ENCODE data around the gene EBF4.

Gene EBF4

GRCh38 chr20:2794866-2795447, 102.4 kb downstream of the EBF4 start:
- ChIA-PET POLR2A (interaction anchor here (0.8 kb wide), 1 partner anchor 8 kb away, joined by 3 read pairs; no protein-coding TSS in a partner anchor), CTCF (interaction anchor here (1.2 kb wide), 1 partner anchor 23 kb away, joined by 3 read pairs; no protein-coding TSS in a partner anchor)
- TF ChIP-seq HDGF (IDR thresholded peaks at IDR 0.05; ENCODE audit: borderline replicate concordance) (no peak), SP1 (IDR thresholded peaks at IDR 0.05) (no peak), TARDBP (IDR thresholded peaks at IDR 0.05) (no peak), NFRKB (IDR thresholded peaks at IDR 0.05) (no peak), L3MBTL2 (conservative IDR thresholded peaks at IDR 0.05) (no peak), CTBP1 (IDR thresholded peaks at IDR 0.05; ENCODE audit: borderline replicate concordance) (no peak), ELF4 (IDR thresholded peaks at IDR 0.05) (no peak), LEF1 (IDR thresholded peaks at IDR 0.05; ENCODE audit: borderline replicate concordance) (no peak), ARNT (IDR thresholded peaks at IDR 0.05) (no peak), BHLHE40 (IDR thresholded peaks at IDR 0.05; ENCODE audit: borderline replicate concordance) (no peak), FOXA1 (IDR thresholded peaks at IDR 0.05) (no peak)
- no peak for DNase-seq (ENCODE audit: extremely low spot score)

DNA sequence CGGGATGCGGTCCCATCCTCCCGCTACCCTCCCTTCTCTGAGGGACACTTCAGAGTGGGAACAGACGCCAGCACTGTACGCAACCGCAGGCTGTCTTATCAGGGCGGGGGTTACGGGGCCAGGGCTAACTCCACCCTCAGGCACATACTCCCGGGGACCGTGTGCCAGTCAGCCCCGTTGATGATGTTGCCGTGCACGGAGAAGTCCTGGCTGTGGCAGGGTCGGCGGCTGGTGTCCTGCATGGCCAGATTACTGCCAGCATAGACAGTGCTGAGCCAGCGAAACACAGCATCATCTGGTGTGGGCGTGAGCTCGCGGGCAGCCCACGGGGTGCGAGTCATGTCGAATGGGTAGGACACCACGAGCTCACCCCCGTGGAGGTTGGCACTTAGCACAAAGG, 102.9 kb downstream of the EBF4 start:
- ChIA-PET POLR2A (interaction anchor here (0.8 kb wide), 1 partner anchor 8 kb away, joined by 3 read pairs; no protein-coding TSS in a partner anchor), CTCF (no interaction called here)
- TF ChIP-seq SUZ12 (IDR thresholded peaks at IDR 0.05) (no peak), L3MBTL2 (conservative IDR thresholded peaks at IDR 0.05) (no peak), BHLHE40 (IDR thresholded peaks at IDR 0.05; ENCODE audit: borderline replicate concordance) (no peak), TARDBP (IDR thresholded peaks at IDR 0.05) (no peak), CTBP1 (IDR thresholded peaks at IDR 0.05; ENCODE audit: borderline replicate concordance) (no peak), FOXA1 (IDR thresholded peaks at IDR 0.05) (no peak), HDGF (IDR thresholded peaks at IDR 0.05; ENCODE audit: borderline replicate concordance) (no peak)
- no peak for DNase-seq (ENCODE audit: extremely low spot score)

- CTCF ChIA-PET: interaction anchor here (0.6 kb wide), 1 partner anchor 1293 kb away, joined by 3 read pairs; no protein-coding TSS in a partner anchor
Measured at GRCh38 chr20:2796011-2796660, 103.6 kb downstream of the EBF4 start.

DNA sequence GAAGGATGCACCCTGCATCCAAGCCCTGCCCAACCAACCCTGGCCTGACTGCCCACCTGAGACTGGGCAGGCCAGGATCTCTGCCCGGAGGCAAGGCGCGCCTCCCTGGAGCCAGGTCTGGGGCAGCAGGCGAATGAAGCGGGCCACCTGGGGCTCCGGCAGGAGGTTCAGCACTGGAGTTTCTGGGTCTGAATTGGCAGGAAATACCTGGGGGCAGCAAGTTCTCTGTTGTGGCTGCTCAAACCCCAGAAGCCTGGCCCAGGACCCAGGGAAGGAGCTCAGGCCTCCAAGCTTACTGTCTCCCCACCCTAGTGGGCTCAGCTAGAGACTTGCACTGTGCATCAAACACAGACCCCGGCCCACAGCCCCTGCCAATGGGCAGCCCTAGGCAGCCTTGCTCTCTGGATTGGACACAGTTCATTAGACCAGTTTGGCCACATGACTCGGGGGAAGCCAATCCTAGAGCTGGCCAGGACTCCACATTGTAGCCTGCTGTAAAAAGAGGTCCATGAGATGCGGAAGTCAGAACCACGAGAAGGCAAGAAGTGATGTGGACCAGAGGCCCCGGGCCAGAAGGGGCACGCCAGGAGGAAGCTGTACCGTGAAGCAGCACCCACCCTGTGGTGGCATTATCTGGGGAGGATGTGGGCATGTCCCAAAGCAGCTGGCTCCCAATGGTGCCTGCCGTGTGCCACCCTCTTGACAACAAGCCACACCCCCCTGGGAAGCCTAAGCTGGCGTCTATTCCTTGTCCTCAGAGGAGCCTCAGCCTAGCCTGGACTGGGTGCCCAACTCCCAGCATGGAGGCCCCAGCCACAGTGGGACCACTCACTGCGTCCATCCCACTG, 104.8 kb downstream of the EBF4 start:
- ChIA-PET POLR2A (interaction anchor here (0.5 kb wide), 1 partner anchor 9 kb away, joined by 3 read pairs; no protein-coding TSS in a partner anchor), CTCF (no interaction called here)
- no peak for DNase-seq (ENCODE audit: extremely low spot score)
- TF ChIP-seq CTBP1 (IDR thresholded peaks at IDR 0.05; ENCODE audit: borderline replicate concordance) (no peak), ELF4 (IDR thresholded peaks at IDR 0.05) (no peak), SUZ12 (IDR thresholded peaks at IDR 0.05) (no peak), BHLHE40 (IDR thresholded peaks at IDR 0.05; ENCODE audit: borderline replicate concordance) (no peak), ARNT (IDR thresholded peaks at IDR 0.05) (no peak), FOXK2 (IDR thresholded peaks at IDR 0.05) (no peak), SP1 (IDR thresholded peaks at IDR 0.05) (no peak), L3MBTL2 (conservative IDR thresholded peaks at IDR 0.05) (no peak), LEF1 (IDR thresholded peaks at IDR 0.05; ENCODE audit: borderline replicate concordance) (no peak), TARDBP (IDR thresholded peaks at IDR 0.05) (no peak), NFRKB (IDR thresholded peaks at IDR 0.05) (no peak), ZNF384 (IDR thresholded peaks at IDR 0.05) (no peak), FOXM1 (IDR thresholded peaks at IDR 0.05; ENCODE audit: borderline replicate concordance) (no peak), HDGF (IDR thresholded peaks at IDR 0.05; ENCODE audit: borderline replicate concordance) (no peak), FOXA1 (IDR thresholded peaks at IDR 0.05) (no peak)
- TF ChIP-seq, protein P1, sequence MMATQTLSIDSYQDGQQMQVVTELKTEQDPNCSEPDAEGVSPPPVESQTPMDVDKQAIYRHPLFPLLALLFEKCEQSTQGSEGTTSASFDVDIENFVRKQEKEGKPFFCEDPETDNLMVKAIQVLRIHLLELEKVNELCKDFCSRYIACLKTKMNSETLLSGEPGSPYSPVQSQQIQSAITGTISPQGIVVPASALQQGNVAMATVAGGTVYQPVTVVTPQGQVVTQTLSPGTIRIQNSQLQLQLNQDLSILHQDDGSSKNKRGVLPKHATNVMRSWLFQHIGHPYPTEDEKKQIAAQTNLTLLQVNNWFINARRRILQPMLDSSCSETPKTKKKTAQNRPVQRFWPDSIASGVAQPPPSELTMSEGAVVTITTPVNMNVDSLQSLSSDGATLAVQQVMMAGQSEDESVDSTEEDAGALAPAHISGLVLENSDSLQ (IDR thresholded peaks at IDR 0.05): no peak

More at GRCh38 chr20:2796011-2796660, 103.6 kb downstream of the EBF4 start:
- POLR2A ChIA-PET: no interaction called here
- DNase-seq (ENCODE audit: extremely low spot score): no peak
- TF ChIP-seq CTBP1 (IDR thresholded peaks at IDR 0.05; ENCODE audit: borderline replicate concordance) (no peak), FOXA1 (IDR thresholded peaks at IDR 0.05) (no peak), TARDBP (IDR thresholded peaks at IDR 0.05) (no peak), L3MBTL2 (conservative IDR thresholded peaks at IDR 0.05) (no peak), HDGF (IDR thresholded peaks at IDR 0.05; ENCODE audit: borderline replicate concordance) (no peak), ELF4 (IDR thresholded peaks at IDR 0.05) (no peak), LEF1 (IDR thresholded peaks at IDR 0.05; ENCODE audit: borderline replicate concordance) (no peak), FOXK2 (IDR thresholded peaks at IDR 0.05) (no peak), SP1 (IDR thresholded peaks at IDR 0.05) (no peak), NFRKB (IDR thresholded peaks at IDR 0.05) (no peak), FOXM1 (IDR thresholded peaks at IDR 0.05; ENCODE audit: borderline replicate concordance) (no peak), SUZ12 (IDR thresholded peaks at IDR 0.05) (no peak), ARNT (IDR thresholded peaks at IDR 0.05) (no peak), BHLHE40 (IDR thresholded peaks at IDR 0.05; ENCODE audit: borderline replicate concordance) (no peak)
- TF ChIP-seq, protein P1 (IDR thresholded peaks at IDR 0.05): no peak

DNA sequence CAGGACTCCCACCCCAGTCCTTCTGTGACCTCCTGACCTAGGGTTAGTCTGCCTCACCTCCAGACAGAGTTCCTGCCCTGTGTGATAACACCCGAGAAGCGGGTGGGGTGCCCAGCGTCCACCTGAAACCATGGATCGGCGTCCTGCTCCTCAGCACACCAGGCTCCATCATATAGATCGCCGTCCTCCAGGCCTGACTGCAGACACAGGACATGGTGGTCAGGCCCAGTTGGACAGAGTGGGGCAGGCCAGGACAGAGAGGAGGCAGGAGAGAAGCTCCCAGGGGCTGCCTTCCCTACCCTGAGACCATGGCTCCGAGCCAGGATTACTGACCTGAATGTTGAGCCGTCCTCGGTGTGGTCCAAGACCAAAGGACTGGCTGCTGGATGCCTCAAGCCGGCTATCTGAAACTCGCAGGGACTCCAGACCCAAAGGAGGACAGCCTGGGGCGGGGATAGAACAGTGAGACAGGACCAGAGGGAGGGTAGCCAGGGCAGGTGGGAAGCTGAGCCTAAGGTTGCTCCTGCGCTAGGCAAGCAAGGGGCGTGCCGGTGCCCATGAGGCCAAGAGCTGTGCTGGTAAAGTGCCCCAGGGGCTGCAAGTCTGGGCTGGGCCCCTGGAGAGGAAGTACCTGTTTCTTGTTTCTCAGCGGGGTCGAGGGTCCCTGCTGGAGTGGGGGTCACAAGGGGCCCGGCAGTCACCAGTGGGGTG, 105.7 kb downstream of the EBF4 start:
- TF ChIP-seq ZNF384 (IDR thresholded peaks at IDR 0.05) (no peak), ARNT (IDR thresholded peaks at IDR 0.05) (no peak), L3MBTL2 (conservative IDR thresholded peaks at IDR 0.05) (no peak), HDGF (IDR thresholded peaks at IDR 0.05; ENCODE audit: borderline replicate concordance) (no peak), TARDBP (IDR thresholded peaks at IDR 0.05) (no peak), CTBP1 (IDR thresholded peaks at IDR 0.05; ENCODE audit: borderline replicate concordance) (no peak), FOXA1 (IDR thresholded peaks at IDR 0.05) (no peak), BHLHE40 (IDR thresholded peaks at IDR 0.05; ENCODE audit: borderline replicate concordance) (no peak), LEF1 (IDR thresholded peaks at IDR 0.05; ENCODE audit: borderline replicate concordance) (no peak), NFRKB (IDR thresholded peaks at IDR 0.05) (no peak), ELF4 (IDR thresholded peaks at IDR 0.05) (no peak), FOXM1 (IDR thresholded peaks at IDR 0.05; ENCODE audit: borderline replicate concordance) (no peak), FOXK2 (IDR thresholded peaks at IDR 0.05) (no peak), SUZ12 (IDR thresholded peaks at IDR 0.05) (no peak), SP1 (IDR thresholded peaks at IDR 0.05) (no peak)
- TF ChIP-seq, protein P1 (IDR thresholded peaks at IDR 0.05): no peak
- DNase-seq (ENCODE audit: extremely low spot score): no peak
- CTCF ChIA-PET: no interaction called here
- POLR2A ChIA-PET: no interaction called here

Measured in HEK293T (cell line).